Activated CD4-positive, alpha-beta T cell treated with anti-CD3 and anti-CD28 coated beads, Interleukin-2, amount 50 U/mL, for 24 hours (primary cell): ENCODE data around the gene COBLL1.

Experiments used
- DNase-seq, 2 donors: peaks; one replicate each; pipeline ENCODE4 v3.0.0-alpha.2; 2020; ENCODE audit warnings: low read depth in 1 of 2, low spot score in 1 of 2

Gene COBLL1

DNA sequence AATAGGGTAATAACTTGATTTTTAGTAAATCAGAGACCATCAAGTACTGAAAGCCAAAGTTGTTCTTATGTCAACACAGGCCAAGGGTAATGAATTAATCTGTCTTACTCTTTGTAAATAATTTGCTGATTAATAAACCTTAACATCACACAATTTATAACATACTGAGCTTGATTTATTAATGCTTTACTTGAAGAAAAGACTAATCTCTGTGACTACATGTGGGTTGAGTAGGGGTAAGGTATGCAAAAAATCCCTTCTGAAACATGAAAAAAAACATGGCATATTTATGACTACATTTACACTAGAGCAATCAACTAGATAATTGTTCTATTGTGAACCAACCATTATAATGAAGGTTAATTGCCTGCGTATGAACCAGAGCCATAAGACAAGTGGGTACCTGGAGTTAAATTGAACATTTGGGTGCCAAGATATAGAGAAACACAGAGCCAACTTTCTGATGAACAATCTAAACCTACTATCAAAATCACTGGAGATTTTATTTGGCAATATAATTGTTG is 152.7 kb downstream of the COBLL1 start:
- DNase-seq: no peak

DNA sequence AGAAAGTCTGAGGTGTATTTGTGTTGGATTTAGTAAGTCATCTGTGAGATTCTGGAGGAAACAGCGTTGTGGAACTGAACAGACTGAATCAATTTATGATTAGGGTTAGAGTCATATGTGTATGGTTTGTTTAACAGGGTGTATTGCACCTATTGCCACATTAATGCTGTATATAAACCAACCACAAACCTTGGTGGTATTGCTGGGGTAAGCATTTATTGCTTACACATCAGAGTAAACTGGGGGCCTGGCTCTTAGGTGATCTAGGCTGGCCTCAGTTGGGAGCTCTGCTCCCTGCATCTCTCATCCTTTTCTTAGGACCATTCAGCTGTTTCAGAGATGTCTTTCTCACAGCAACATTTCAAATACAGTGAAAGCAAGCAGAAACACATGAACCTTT is 160.6 kb downstream of the COBLL1 start:
- DNase-seq: no peak

DNA sequence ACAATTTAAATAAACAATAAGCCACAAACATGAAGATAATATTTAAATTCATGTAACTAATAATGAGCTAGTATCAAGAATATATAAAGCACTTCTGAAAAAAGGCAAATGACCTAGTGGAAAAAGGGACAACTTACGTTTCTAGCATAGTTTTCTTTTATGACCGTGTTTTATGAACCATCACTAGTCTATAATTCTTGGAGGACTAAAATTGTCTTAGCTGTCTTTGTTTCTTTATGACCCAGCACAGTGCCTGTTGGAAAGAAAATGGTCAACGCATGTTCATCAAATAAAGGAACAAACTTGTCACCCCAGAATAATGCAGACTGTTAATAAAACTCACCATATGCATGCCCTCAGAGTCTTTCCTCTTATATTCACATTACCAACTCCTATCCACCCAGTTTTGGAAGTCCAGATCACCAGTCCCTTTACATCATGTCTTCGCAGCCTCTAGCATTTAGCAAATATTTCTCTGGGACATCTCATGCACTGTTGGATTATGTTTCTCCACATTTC is 162.9 kb downstream of the COBLL1 start:
- no peak for DNase-seq

DNA sequence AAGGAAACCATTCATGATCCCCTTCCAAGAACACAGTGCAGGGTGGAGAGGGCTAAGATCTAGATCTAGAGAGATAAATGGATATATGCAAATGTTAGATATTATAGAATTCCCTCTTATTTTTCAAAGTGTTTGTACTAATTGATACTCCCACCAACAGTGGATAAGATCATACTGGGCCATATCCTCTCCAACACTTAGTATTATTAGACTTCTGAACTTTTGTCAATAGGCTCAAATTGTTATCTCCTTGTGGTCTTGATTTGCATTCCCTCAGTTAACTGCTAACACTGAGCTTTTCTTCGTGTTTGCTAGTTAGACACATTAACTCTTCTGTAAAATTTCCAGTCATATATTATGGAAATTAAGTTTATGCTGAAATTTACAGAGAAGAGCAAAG is 163.9 kb downstream of the COBLL1 start:
- DNase-seq: no peak

DNA sequence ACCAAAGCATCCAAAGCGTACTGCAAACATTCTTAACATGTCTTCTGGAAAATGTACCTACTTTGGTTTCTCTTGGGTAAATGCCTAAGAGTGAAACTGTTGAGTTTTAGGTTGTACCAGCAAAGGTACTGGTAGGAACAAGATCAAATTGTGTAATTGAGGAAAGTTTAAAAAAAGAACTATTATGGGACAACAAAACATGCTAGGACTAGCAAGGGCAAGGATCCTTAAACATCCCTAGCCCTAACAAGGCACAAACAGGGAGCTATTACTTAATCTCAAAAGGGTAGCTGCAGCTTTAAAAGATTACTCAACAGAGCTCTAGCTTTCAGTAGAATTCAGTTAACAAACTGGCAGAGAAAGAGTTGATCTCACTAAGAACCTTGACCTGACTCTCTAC is 164.4 kb downstream of the COBLL1 start:
- DNase-seq: no peak

DNA sequence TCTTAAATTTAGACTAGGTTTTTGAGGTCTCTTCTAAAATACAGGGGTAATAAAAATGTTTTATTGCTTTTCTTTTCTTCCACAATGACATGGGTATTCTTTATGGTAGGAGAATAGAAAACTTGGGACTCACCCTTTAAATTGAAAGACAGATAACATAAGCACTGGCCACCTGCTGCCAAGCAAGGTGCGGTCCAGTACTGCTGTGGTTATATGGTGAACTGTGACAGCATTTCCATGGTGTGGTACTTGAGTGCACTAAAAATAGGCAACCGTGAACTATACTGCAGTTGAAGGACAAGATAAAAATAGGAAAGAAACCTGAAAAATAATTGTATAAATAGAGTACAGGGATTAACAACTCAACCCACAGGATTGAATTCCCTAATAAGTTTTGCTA is 165.9 kb downstream of the COBLL1 start:
- DNase-seq: no peak

DNA sequence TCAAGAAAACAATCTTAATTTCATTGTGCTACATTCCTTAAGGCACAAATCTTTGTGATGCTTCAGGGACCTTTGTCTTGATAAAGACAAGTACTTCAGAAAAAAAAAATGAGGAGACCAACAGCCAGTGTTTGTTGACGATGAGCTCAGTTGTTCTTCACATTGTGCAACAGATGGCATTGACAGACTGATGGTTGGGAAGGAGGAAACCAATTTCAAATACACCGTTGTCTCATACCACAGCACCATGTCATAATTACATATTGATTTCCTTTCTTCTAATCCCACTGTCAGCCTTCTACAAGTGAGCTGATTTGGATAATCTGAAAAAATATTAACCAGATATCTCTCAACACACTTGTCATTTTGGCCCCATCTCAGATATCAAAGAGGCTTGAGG is 166.6 kb downstream of the COBLL1 start:
- no peak for DNase-seq

DNA sequence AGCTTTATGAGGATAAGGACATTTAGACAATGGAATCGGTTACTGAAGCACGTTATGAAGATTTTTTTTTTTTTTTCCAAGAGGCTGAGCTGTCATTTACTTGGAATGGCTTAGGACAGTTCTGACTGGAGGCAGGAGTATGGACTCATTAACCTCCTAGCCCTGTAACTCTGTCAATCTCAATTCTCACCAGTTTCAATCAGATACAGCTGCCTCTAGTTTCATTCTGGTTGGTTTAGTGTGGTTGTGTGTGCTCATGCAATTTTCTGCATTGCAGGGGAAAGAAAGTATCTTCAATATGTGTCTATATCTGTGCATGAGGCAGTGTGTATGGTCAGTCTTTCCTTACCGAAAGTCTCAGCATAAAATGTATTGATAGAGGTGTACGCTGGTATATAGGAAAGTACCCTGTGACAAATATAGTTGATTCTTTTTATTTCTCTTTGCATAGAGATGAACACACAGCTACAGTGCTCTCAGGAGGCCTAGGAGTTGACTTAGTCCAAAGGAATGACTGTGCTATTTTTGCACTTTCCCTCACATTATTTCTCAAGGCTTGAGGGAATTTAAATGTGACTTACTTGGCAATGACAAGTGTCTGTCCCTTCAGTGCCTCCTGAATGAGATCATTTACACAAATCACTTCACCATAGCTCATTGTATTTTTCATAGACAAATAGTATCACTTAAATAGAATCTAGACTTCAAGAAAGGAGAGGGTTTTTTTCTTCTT is 169.8 kb downstream of the COBLL1 start:
- DNase-seq: no peak

DNA sequence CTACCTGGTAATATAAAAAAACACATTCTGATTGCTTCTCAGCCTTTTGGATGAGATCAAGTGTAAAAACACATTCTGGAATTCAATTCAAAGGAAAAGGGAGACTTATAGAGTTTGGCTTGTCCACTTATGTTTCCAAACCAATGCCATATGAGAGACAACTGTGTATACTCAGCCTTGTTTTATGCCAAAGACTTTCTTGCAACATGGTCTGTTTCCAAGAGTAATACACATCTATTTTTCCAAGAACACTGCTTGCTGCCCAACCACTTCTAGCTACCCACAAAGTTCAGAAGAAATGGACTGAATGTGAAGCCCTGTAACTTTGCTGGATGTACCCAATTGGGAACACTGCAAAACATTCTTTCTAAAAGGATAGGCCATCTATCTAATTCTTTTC is 172.3 kb downstream of the COBLL1 start:
- no peak for DNase-seq

DNA sequence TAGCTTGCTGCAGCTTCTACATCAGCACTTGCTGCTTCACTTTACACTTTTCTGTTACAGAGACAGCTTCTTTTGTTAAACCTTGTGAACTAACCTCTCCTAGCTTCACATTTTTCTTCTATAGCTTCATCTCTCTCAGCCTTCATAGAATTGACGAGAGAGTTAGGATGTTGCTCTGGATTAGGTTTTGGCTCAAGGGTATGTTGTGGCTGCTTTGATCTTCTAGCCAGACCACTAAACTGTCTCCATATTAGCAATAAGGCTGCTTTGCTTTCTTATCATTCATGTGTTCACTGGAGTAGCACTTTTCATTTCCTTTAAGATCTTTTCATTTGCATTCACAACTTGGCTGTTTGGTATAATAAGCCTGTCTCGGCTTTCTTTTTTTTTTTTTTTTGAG is 174.1 kb downstream of the COBLL1 start:
- no peak for DNase-seq

DNA sequence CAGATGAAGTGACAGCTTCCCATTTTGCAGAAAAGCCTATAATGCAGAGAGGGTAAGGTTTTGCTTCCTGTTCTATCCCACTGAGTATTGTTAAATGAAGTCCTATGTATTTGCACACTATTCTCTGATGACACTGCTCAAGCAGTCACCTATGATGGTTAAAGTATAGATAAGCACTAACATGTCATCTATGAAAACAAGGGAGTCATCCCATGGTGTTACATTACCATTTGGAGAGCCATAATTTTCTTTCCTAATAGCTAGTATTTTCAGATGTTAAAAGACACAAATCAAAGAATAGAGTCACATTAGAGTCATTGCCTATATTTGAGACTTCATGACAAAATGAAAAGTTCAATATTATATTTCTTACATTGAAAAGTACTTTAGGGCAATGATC is 177.6 kb downstream of the COBLL1 start:
- DNase-seq: no peak

DNA sequence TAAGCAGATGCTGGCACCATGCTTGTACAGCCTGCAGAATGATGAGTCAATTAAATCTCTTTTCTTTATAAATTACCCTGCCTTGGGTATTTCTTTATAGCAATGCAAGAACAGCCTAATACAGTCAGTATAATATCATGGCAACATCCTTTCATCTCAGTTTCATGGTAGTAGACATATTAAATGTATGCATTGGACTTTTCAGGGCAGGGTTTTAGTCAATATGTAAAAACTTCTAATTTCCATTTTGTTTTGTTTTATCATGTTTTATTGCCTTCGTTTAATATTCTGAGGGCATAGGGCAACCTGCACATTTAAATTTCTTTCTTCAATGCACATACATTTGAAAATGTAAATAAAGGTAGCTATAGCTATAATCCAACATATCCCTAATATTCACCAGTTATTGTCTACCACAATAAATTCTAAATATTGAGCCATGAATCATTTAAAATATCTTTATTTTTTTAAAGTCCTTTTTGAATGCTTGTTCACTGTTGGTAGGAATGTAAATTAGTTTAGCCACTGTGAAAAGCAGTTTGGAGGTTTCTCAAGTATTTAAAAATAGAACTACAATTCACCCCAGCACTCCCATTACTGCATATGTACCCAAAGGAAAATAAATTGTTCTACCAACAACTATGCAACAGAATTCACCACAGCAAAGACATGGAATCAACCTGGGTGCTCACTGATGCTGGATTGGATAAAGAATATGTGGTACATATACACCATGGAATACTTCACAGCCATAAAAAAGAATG is 178.6 kb downstream of the COBLL1 start:
- no peak for DNase-seq

DNA sequence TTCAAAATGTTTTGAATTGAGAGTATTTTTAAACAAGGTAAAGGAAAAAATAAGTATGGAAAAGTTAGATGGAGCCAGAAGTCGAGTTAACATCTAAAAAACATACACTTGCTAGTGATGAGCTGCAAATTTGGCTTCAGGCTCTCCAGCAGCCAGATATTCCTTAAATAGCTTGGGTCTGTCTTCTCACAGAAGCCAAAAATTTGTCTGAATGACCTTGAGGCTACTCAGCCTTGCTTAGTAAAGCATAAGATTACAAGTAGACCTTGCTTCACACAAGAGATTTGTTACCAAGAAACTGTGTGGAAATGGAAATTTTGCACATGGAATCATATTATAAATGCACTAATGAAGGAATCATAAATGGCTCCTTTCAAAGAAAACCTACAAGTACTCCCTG is 179.6 kb downstream of the COBLL1 start:
- DNase-seq: no peak

DNA sequence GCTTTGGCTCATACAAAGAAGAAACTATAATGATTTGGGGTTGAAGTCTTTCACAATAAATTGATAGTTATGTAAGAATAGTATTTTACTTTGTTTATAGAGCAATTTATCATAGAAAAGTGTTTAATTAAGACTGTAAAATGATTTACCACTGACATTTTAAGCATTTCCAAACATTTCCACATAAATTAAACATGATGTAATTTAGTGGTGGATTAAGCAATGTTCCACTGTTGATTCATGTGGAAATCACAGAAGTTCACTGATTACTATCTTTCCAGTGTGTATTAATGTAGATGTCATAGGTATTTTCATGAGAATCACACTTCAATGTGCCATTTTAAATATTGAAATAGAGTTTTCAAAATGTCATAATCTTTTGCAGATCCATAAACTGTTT is 180.3 kb downstream of the COBLL1 start:
- no peak for DNase-seq

DNA sequence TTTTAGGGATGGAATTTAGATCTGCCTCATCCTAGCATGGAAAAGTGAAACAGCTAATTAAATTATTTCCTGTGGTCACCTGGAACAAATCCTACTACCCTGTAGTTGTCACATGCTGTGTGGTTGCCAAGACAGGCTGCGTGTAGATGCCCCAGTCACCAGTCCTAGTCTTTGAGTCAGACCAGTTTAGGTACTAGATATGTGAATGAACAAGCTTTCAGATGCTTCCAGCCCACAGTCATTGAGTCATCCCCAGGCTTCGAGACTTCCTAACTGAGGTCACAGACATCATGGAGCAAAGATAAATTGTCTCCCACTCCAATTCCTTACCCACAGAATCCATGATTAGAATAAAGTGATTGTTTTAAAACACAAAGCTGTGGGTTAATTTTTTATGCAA is 184.5 kb downstream of the COBLL1 start:
- DNase-seq: no peak

DNA sequence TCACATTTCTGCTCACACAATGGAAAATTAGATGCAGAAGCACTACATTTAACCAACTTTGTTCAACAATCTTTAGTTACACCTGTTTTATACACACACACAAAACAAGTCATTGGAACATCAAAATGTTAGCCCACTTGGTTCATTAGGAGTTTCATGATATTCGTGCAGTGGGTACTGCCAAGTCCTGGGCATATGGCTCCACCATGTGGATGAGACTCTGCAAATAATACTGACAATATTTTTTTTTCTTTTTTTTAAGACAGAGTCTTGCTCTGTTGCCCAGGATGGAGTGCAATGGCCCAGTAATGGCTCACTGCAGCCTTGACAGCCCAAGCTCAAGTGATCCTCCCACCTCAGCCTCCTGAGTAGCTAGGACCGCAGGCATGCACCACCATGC is 185.9 kb downstream of the COBLL1 start:
- DNase-seq: no peak

DNA sequence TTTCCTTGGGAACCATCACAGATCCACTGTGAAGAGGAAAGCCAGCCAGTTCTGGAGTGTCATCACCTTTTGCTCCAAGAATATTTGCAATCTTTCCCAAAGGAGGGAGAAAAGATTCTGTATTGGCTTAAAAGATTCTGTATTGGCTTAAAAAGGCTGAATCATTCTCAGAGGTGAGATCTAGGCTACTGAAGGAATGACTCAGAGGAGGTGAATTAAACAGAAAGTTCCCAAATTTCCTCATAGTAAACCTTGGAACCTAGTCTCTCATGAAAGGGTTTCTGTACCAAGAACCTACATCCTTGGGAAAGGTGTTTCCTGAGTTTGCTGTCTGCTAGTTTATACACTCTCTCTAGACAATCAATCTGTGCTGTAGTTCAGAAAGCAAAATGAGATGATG is 186.3 kb downstream of the COBLL1 start:
- DNase-seq: no peak

DNA sequence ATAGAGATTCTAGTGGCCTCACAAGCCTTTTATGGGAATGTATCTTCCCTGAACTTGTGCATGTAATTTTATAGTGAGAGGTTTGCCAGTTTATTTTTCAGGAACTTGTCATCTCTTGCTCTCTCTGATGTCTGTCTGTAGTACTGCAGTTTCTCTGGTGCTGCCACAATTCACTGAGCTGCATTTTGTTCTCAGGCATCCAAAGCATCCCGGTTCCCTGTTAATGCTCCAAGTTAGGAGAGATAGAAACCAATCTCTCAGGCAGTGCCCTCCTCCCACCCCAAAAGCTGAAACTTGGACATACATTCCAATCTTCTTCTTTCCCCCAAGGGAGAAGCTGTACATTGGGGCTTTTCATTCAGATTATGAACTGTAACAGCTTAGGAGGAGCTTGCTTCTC is 190.3 kb downstream of the COBLL1 start:
- DNase-seq: no peak

DNA sequence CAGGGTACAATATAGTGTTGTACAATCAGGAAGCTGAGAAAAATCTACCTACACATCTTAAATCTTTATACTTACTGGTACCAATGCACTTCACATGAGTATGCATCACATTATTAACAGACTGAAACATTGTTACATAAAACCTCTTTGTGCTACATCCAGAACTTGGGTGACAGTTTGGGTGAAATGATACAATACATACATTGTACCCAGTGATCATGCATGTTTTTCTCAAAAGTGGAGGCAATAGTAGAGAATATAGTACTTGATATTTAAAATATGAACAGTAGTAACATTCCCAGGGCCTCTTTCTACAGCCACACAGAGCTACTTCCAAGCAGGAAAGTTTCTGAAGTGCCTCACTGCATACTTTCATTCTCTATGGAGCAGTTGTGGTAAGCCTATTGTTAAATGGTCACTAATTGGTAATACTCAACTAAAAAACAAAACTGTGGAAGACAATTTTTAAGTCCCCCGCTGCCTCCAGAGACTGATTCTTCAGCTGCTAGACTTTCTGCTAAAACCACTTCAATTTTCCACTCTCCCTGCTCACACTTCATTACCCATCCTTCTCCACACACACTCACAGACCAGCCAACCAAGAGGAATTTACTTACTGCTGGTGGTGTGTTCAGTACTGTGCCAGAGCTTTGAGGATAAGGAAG is 197.5 kb downstream of the COBLL1 start:
- DNase-seq: no peak

DNA sequence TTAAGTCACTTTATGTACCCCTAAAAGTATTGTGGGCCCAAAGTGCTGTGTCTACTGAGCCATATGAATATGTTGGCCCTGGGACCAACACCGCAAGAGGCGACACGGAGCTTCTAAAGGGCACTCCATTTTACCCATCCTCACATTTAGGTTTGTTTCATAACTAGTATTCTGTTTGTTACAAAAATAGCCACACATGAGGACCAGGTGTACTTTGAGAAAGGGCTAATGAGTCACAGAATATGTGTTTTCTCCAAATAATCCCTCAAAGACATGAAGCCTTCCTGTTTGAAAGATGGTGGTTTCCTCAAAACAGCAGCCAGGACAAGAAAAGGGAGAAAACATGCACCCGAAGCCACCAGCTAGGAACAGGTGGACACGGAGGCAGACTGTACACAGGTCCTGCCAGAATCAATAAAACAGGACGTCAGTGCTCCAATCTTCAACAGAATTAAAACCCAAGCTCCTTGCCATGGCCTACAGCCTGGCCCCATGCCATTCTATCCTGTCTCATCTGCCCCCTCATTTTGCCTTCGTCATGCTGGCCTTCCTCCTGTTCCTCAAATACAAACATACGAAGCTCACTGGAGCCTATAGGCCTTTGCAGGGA is 198.6 kb downstream of the COBLL1 start:
- no peak for DNase-seq

DNA sequence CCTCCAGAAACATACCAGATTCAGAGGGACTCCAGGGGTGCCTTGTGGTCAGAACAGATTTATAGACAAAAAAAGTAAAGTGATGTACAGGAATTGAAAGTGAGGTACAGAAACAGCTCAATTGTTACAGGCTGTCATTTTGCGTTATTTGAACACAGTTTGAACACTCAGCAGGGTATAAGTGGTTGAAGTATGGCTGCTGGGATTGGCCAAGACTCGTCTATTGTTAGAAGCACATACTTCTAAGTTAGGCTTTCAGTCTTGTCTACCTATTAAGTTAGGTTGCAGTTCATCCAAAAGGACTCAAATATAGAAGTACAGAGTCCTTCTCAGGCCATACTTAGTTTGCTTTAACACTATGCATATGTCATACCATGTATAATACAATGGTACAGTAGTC is 199.4 kb downstream of the COBLL1 start:
- DNase-seq: no peak
